Cardiac ventricle fibroblast (primary cell): Measurements from ENCODE around the gene PTPRM. TPM values are rescaled to one million over a fixed set of nuclear protein-coding genes. Genes with fewer than 3 reads are reported as not detected.

Source experiments
- total RNA-seq: library from RNA; depleted of rRNA; stranded (reverse); fragments of >200 nt; gene quantifications from 2 replicates; pipeline ENCODE4 v1.2.3, GENCODE V29; 2015

The PTPRM gene
- 60.3 and 71.2 TPM in 2 replicates for total RNA-seq

DNA sequence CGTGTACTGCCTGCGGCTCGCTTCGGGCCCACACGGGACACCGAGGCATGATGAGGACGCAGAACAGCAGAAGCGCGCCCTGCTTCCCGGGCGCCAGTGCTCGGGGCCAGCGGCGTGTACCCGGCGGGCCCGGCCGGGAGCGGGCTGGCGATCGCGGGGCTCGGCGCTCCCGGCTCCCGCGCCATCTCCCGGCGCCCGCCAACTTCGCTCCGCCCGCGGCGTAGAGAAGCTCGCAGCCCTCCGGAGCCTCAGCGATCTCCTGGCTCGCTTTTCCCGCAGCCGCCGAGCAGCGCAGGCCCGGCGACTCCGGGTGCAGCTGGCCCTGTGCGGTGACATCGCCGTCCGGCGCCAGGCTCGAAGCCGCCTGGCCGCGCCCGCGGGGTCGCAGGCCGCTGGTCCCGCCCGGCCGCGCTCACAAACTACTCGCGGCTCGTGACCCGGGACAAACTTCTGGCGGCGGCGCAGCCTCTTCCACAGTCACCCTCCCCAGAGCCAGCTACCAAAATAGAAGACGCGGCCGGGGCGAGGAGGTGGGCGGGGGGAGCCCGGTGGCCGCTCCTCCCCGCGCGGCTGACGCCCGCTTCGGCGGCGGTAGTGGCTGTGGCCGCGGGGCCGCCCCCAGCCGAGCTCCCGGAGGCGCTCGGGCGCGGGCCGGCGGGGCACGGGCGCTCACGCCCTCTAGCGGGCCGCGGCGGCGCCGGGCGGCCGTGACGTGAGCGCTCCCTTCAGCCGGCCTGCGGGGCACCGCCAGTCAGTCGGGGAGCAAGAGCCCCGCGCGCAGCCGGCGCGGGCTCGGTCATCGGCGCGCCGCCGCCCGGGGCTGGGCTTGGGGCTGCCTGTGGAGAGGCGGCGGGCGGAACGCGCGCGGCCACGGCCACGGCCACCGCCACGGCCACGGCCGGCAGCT is at the start of gene PTPRM:
Gene PTPRM, plus strand, starts transcription at position 750 of the 907 bp plus-strand sequence. CDS start 503 bp downstream, outside the sequence.

